Measurements from ENCODE around the gene DNASE1L2. TPM values are rescaled to one million over a fixed set of nuclear protein-coding genes. Genes with fewer than 3 reads are reported as not detected.
"Not testable (repeated sequence)": the region's sequence is repeated elsewhere in the genome, so short reads cannot be mapped to it uniquely, and the experiment has no call there.

DNASE1L2 gene
- total RNA-seq, 1 experiment from 2014 or later = 1.5 TPM

DNA sequence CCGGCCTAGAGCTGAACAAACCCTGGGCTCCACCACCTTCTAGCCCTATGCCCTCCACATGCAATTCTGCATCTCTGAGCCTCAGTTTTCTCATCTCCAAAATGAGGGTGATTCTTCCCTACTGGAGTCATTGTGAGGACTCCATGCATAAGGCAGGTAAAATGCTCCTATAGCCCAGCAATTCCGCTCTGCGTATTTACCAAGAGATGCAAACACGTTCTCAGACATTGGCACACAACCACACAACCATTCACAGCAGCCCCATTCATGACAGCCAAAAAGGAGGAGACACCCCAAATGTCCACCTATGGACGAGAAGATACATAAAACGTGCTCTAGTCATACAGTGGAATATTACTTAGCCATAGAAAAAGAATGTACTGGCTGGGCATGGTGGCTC is 35.9 kb upstream of the DNASE1L2 start:
- TF ChIP-seq, protein P1, sequence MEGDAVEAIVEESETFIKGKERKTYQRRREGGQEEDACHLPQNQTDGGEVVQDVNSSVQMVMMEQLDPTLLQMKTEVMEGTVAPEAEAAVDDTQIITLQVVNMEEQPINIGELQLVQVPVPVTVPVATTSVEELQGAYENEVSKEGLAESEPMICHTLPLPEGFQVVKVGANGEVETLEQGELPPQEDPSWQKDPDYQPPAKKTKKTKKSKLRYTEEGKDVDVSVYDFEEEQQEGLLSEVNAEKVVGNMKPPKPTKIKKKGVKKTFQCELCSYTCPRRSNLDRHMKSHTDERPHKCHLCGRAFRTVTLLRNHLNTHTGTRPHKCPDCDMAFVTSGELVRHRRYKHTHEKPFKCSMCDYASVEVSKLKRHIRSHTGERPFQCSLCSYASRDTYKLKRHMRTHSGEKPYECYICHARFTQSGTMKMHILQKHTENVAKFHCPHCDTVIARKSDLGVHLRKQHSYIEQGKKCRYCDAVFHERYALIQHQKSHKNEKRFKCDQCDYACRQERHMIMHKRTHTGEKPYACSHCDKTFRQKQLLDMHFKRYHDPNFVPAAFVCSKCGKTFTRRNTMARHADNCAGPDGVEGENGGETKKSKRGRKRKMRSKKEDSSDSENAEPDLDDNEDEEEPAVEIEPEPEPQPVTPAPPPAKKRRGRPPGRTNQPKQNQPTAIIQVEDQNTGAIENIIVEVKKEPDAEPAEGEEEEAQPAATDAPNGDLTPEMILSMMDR (IDR thresholded peaks at IDR 0.05; ENCODE audit: unreplicated experiment) = no peak
- Mint-ChIP-seq H3K4me3 (ENCODE audit: unreplicated experiment) (no peak overlapping the region), H3K9me3 (ENCODE audit: unreplicated experiment) (no peaks in the 10 kb centered on the region), H3K36me3 (ENCODE audit: insufficient read depth, unreplicated experiment) (no peaks in the 10 kb centered on the region), H3K4me1 (ENCODE audit: insufficient read depth, unreplicated experiment) (peaks cover 6% of the 10 kb centered on the region), H3K27ac (ENCODE audit: low read depth, unreplicated experiment) (no peak overlapping the region), H3K27me3 (ENCODE audit: insufficient read depth, unreplicated experiment) (no peaks in the 10 kb centered on the region)
- CTCF ChIA-PET = no interaction called here
- no TSS peak for BruUV-seq (replicated peaks)
- POLR2A ChIA-PET = no interaction called here
- no peak for DNase-seq (ENCODE audit: unreplicated experiment)
- intact Hi-C loops (cut with micrococcal nuclease) = no loop called here

DNA sequence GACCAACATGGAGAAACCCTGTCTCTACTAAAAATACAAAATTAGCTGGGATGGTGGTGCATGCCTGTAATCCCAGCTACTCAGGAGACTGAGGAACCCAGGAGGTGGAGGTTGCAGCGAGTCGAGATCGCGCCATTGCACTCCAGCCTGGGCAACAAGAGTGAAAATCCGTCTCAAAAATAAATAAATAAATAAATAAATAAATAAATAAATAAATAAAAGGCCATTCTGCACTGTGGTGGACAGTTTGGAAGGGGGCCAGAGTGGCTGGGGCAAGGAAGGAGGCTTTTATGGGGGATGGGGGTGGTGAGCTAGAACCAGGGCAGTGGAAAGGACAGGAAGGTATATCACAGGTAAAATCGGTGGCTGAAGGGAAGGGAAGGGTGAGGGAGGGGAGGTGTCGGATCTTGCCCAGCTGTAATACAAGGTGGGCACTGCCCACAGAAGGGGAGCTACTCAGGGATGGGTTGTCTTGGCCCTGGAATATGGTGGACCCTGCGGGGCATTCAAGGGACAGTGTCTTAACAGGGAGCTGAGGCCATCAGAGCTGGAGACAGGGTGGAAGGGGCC is 33.0 kb upstream of the DNASE1L2 start:
- H3K27me3 Mint-ChIP-seq (ENCODE audit: insufficient read depth, unreplicated experiment); BruUV-seq (replicated peaks); DNase-seq (ENCODE audit: unreplicated experiment); H3K9me3 Mint-ChIP-seq (ENCODE audit: unreplicated experiment); H3K27ac Mint-ChIP-seq (ENCODE audit: low read depth, unreplicated experiment); intact Hi-C loops (cut with micrococcal nuclease): not testable (repeated sequence)
- ChIA-PET CTCF (interaction anchor here (0.6 to 1.6 kb wide), 5 partner anchors 8 to 340 kb away, joined by 3 to 7 read pairs (median 4); partner anchors contain the start of gene ECI1), POLR2A (interaction anchor here (1.1 to 4.0 kb wide), 4 partner anchors 9 to 48 kb away, joined by 6 to 22 read pairs (median 10); partner anchors contain the start of genes ECI1 and TRAF7)
- H3K4me3 Mint-ChIP-seq (ENCODE audit: unreplicated experiment) = peak overlapping the region; percentile 68
- H3K4me1 Mint-ChIP-seq (ENCODE audit: insufficient read depth, unreplicated experiment) = peaks cover 15% of the 10 kb centered on the region
- H3K36me3 Mint-ChIP-seq (ENCODE audit: insufficient read depth, unreplicated experiment) = peaks cover 18% of the 10 kb centered on the region

DNA sequence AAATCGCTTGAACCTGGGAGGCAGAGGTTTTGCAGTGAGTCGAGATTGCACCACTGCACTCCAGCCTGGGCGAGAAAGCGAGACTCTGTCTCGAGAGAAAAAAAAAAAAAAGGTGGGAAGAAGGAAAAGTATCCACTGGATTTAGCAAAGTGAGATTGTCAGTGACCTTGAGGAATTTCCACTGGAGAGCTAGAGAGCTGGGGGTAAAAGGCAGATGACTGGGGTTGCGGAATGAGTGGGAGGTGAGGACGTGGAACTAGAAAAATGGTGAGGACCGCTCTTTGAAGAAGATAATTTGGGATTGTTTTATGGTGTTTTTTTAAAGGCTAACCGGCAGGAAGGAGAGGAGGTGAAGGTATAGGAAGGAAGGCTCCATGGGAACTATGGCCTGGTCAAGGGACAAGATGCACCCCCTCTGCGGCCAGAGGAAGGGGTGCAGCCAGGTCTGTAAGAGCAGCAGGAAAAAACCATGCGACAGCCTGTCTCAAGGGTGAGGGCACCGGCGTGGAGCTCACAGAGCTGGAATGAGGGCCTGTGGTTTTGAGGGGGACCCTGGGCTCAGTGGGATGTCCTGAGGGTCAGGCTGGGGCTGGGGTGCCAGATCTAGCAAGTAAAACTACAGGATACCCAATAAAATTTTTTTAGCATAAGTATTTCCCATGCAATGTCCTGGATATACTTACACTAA is 31.7 kb upstream of the DNASE1L2 start:
- H3K36me3 Mint-ChIP-seq (ENCODE audit: insufficient read depth, unreplicated experiment) = peaks cover 27% of the 10 kb centered on the region
- peak overlapping the region; percentile 69 for H3K27ac Mint-ChIP-seq (ENCODE audit: low read depth, unreplicated experiment)
- H3K9me3 Mint-ChIP-seq (ENCODE audit: unreplicated experiment) = no peaks in the 10 kb centered on the region
- ChIA-PET CTCF (interaction anchor here (0.6 to 1.6 kb wide), 4 partner anchors 10 to 692 kb away, joined by 3 to 6 read pairs (median 3); no protein-coding TSS in a partner anchor), POLR2A (interaction anchor here (0.7 to 4.0 kb wide), 13 partner anchors 10 to 264 kb away, joined by 3 to 27 read pairs (median 4); partner anchors contain the start of genes ECI1, NTHL1, PGP and TRAF7)
- H3K4me3 Mint-ChIP-seq (ENCODE audit: unreplicated experiment) = peak overlapping the region; percentile 68
- H3K27me3 Mint-ChIP-seq (ENCODE audit: insufficient read depth, unreplicated experiment) = no peaks in the 10 kb centered on the region
- TSS peak; percentile 43 for BruUV-seq (replicated peaks)
- TF ChIP-seq, protein P1 (IDR thresholded peaks at IDR 0.05; ENCODE audit: unreplicated experiment) = no peak
- peaks cover 15% of the 10 kb centered on the region for H3K4me1 Mint-ChIP-seq (ENCODE audit: insufficient read depth, unreplicated experiment)
- intact Hi-C loops (cut with micrococcal nuclease) = no loop called here
- no peak for DNase-seq (ENCODE audit: unreplicated experiment)

DNA sequence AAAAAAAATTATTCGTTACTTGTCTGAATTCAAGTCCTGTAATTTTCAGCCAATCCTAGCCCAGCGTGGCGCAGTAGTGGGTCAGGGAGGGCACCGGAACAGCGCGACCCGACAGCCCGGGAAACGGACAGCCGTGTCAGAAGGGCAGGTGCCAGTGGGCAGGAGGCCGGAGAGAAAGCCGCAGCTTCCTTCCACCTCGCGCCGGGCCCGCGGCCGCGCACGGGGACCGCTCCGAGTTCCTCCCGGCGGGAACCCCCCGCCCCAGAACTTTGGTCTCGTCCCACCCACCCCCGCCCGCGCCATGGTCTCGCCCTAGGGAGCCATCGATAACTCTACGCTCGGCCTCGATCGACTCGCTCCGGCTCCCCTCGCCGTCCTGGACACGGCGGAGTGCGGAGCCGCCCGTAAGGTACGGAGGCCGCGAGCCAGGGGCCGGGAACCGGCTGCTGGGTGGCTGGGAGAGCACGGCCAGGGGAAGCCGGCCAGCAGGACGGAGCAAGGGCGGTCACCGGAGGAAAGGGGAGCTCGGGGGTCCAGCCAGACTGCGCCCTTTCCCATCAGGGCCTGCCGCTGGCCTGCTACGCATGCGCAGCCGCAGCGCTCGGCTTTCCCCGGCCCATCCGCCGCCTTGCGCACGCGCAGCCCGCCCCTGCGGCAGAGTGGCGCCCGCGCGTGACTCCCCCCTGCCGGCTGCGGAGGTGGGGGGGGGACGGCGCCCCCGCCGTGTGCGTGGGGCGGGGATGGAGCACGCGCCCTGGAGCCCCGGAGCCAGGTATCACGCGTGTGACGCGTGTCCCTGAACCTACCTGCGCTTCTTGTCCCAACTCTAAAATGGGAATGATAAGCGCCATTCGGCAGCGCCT is 30.9 kb upstream of the DNASE1L2 start, which contains the start of gene MLST8:
Gene MLST8, plus strand, starts transcription at position 351 of the 863 bp plus-strand sequence. CDS start 632 bp downstream, outside the sequence.
- peak; percentile 79 for DNase-seq (ENCODE audit: unreplicated experiment)
- H3K4me3 Mint-ChIP-seq (ENCODE audit: unreplicated experiment) = peak within 1 kb of the TSS; percentile 68
- BruUV-seq (replicated peaks) = no TSS peak
- no peaks in the 10 kb centered on the region for H3K9me3 Mint-ChIP-seq (ENCODE audit: unreplicated experiment)
- ChIA-PET CTCF (interaction anchor here (0.6 to 1.6 kb wide), 2 partner anchors 10 to 24 kb away, joined by 3 to 6 read pairs; no protein-coding TSS in a partner anchor), POLR2A (interaction anchor here (0.7 to 4.0 kb wide), 19 partner anchors 9 to 273 kb away, joined by 3 to 27 read pairs (median 4); partner anchors contain the start of genes E4F1, ECI1, NTHL1 and PGP)
- peak within 1 kb of the TSS; percentile 69 for H3K27ac Mint-ChIP-seq (ENCODE audit: low read depth, unreplicated experiment)
- intact Hi-C loops (cut with micrococcal nuclease) = no loop called here
- TF ChIP-seq, protein P1 (IDR thresholded peaks at IDR 0.05; ENCODE audit: unreplicated experiment) = peak; percentile 13
- no peaks in the 10 kb centered on the region for H3K27me3 Mint-ChIP-seq (ENCODE audit: insufficient read depth, unreplicated experiment)
- peaks cover 15% of the 10 kb centered on the region for H3K4me1 Mint-ChIP-seq (ENCODE audit: insufficient read depth, unreplicated experiment)
- H3K36me3 Mint-ChIP-seq (ENCODE audit: insufficient read depth, unreplicated experiment) = peaks cover 30% of the 10 kb centered on the region
